Astrocyte of the hippocampus (primary cell): ENCODE results near the gene XRCC4.
"Not testable (repeated sequence)": the region's sequence is repeated elsewhere in the genome, so short reads cannot be mapped to it uniquely, and the experiment has no call there.

Experiments used
- DNase-seq: peaks from one replicate; pipeline ENCODE4 v3.0.0; 2011; ENCODE audit warnings: low read depth, low spot score

XRCC4 gene

GRCh38 chr5:83076742-83077661 lies at the start of gene XRCC4, which contains the start of gene TMEM167A:
Gene XRCC4 (plus strand): TSS chr5:83077547. CDS start chr5:83104920, 27,373 bp downstream.
Gene TMEM167A (minus strand): TSS chr5:83077394. CDS start chr5:83077323, 71 bp downstream.
- DNase-seq = peak; percentile 99

- DNase-seq = peak; percentile 20
Measured at GRCh38 chr5:83029912-83030311, 47.4 kb upstream of the XRCC4 start.

GRCh38 chr5:83031381-83031780 lies 46.0 kb upstream of the XRCC4 start:
- no peak for DNase-seq

DNA sequence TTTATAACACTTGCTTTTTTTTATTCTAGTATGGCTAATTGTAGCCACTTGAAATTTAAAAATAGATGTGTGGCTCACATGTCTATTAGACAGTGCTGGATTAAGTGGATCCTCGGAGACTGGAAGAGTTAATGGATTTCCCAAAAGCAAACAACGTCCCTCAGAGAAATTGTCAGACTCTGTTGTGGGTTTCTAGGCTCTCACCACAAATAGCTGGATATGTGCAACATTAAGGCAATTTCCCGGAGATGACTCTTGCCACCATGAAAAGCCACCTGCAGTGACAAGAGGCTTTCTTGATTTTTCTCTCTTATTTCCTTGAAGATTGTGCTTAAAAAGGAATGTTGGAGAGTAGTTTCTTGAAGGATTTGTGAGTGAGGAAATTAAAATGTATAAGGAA lies 43.3 kb upstream of the XRCC4 start:
- DNase-seq = no peak

- no peak for DNase-seq
Measured at GRCh38 chr5:83034528-83035207, 42.7 kb upstream of the XRCC4 start.

- peak; percentile 77 for DNase-seq
Measured at GRCh38 chr5:83035373-83036100, 41.8 kb upstream of the XRCC4 start.

- DNase-seq = peak; percentile 64
Measured at GRCh38 chr5:83036991-83037575, 40.3 kb upstream of the XRCC4 start.

- no peak for DNase-seq
Measured at GRCh38 chr5:83038924-83039323, 38.4 kb upstream of the XRCC4 start.

DNA sequence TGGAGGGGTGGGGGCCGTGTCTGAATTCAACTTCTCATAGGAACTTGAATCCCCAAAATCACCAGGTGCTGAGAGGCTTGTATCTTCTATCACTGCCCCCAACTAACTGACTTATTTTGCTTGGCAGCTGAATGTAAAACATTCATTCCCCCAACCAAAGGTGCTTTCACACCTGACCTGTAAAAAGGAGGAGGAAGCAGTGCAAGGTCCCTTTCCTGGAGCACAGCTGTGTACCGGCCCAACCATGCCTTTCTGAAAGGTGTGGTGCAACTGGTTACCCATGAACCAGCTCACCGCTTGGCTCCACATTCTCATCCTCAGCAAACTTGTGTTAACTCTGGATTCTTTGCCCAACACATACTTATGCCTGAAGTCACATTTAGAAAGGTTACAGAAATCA lies 34.8 kb upstream of the XRCC4 start:
- no peak for DNase-seq

DNA sequence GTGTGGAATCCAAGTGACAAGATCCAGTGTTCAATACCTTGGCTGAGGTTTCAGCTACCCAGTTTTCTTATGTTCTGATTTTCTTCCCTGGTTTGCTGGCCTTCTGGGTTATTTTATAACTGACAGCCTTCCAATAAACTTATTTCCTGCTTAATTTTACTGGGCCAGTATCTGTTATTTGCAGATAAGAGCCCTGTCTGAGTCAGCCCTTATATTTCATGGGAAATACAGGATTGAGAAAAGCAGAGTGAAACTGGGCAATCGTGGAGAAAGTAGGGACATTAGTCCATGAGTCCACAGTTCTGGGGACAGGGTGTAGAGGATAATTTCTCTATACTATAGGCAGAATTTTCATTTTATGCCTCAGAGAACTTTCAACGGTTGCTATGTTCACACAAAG lies 32.4 kb upstream of the XRCC4 start:
- no peak for DNase-seq

- DNase-seq = no peak
Measured at GRCh38 chr5:83048277-83048676, 29.1 kb upstream of the XRCC4 start.

DNA sequence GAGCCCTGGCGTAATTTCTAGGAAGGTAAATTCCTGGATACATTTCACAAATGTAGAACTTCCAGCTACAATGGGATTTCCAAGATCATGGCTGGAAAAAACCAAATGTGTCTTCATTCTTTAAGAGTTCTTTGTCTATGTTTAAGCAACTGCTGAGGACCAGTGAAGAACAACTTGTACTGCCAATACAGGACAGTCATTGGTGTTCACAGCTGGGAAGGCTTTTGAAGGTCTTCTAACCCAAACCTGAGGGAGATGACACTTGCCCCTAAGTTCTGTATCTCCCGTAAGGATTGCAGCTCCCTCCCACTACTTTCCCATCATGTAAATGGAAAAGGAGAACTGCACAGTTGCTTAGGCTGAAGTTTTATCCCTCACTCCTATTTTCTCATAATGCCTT lies 28.5 kb upstream of the XRCC4 start:
- no peak for DNase-seq

DNA sequence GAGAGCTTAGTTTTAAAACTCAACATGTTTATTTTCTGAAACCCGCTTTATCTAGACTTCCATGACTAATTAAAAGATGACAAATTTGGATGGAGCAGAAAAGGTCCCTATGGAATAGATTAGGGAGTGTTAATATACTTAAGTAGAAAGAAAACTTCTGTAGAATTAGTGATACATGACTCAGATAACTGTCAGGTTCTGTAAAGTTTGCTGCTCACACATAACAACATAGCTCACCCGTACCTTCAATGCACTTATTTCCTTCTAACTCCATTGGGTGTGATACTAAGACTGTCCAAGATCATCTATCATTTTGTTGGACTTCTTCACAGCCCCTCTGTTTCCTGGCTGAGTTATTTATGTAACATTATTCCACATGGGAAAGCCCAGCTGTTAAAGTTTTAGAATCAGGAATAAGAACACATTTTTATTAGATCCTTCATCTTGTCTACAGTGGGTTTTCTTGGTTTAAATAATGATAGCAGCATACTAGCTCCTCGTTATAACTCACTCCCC lies 27.9 kb upstream of the XRCC4 start:
- DNase-seq = no peak

GRCh38 chr5:83050723-83051340 lies 26.5 kb upstream of the XRCC4 start:
- no peak for DNase-seq

- no peak for DNase-seq
Measured at GRCh38 chr5:83055166-83055565, 22.2 kb upstream of the XRCC4 start.

GRCh38 chr5:83058726-83059125 lies 18.6 kb upstream of the XRCC4 start:
- DNase-seq = no peak

DNA sequence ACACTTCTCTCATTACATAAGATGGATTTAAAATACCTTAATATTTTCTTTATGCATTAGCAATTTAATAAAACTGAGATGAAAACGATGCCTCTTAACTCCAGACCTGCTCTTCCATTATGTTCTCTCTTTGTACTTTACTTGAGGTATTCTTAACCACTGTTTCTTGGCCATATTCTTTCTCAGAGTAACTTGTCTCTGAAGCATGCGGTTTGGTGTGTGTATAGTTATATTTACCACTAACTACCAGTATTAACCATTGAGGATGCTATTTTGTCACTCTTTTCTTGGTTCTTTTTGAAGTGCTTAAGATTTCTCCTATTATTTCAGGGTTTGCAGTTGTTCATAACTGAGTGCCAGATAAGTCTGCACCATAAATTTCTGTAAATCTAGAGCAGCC lies 18.0 kb upstream of the XRCC4 start:
- no peak for DNase-seq

GRCh38 chr5:83066548-83067110 lies 10.7 kb upstream of the XRCC4 start:
- no peak for DNase-seq

DNA sequence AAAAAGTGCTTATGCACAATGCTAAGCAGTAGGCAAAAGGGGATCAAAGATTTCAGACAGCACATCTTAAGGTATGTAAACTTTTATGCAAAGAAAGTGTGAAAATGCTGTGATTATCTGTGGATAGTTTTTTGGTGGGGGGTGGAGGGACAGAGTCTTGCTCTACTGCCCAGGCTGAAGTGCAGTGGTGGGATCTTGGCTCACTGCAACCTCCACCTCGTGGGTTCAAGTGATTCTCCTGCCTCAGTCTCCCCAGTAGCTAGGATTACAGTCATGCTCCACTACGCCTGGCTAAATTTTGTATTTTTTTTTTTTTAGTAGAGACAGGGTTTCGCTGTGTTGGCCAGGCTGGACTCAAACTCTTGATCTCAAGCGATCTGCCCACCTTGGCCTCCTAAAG lies 10.0 kb upstream of the XRCC4 start:
- not testable (repeated sequence) for DNase-seq

DNA sequence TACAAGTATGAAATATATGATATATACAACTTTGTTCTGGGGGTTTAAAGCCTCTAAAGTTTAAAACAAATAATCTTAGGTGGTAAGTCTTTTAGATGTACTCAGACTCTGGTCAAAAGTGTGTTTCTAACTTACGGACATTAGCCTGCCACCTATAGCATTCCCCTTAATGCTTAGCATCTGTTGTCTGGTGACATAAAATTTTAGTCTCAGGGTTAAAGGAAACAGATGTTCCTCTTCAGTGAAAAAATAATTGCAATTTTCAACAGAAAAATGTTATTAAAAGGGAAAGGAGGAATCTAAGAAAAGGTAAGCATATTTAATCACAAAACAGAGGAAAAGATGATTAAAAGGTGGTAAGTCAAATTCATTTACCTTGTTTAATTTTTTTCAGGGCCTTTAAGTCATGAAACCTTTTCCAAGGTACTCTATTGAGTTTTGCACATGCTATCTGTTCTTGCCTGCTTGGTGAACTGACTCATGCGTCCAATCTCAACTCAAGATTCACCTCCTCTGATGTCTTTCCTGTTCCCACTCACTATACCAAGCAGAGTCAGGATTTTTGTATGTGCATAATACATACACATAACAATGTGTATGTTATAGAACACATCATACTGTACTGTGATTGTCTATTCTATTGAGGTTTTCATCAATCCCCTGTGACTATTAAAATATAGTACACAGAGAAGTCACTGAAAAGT lies 8.1 kb upstream of the XRCC4 start:
- DNase-seq = no peak
